Activated naive CD4-positive, alpha-beta T cell treated with anti-CD3 and anti-CD28 coated beads, Interleukin-2, amount 50 U/mL, for 72 hours (primary cell): ENCODE results near the gene GAMT. TPM values are rescaled to one million over a fixed set of nuclear protein-coding genes. Genes with fewer than 3 reads are reported as not detected.

Experiments used
- ATAC-seq, 2 donors: fragments of 150-1000 bp; cut with Tn5 transposase; 2 replicates each; pipeline ENCODE4 v1.10.0; 2021; ENCODE audit warnings: mild to moderate bottlenecking in 2 of 2, moderate library complexity in 2 of 2
- DNase-seq, 2 donors: peaks; one replicate each; pipeline ENCODE4 v3.0.0; 2021 to 2022; ENCODE audit warnings: low spot score in 2 of 2
- H3K27ac Mint-ChIP-seq, 2 donors: one replicate each; pipeline ENCODE4 v1.8.0; 2022; ENCODE audit warnings: mild to moderate bottlenecking in 2 of 2, mixed read lengths in 2 of 2
- H3K36me3 Mint-ChIP-seq, 2 donors: one replicate each; pipeline ENCODE4 v1.8.0; 2022; ENCODE audit warnings: mixed read lengths in 2 of 2
- H3K9me3 Mint-ChIP-seq, 2 donors: one replicate each; pipeline ENCODE4 v1.8.0; 2022; ENCODE audit warnings: mixed read lengths in 2 of 2
- total RNA-seq, 2 donors: library from RNA; stranded (reverse); gene quantifications; one replicate each; pipeline ENCODE4 v1.2.3, GENCODE V29; 2022

Gene GAMT
- total RNA-seq, 2 donors from 2014 or later: 4.2 to 30.2 TPM

- no peak for DNase-seq
- Mint-ChIP-seq H3K9me3 (no peaks in the 10 kb centered on the region), H3K36me3 (no peaks in the 10 kb centered on the region), H3K27ac (peak overlapping the region in 1 of 2 donors; percentile 65)
- ATAC-seq: no peak
Observed at GRCh38 chr19:1373534-1374249, 27.6 kb downstream of the GAMT start.

DNA sequence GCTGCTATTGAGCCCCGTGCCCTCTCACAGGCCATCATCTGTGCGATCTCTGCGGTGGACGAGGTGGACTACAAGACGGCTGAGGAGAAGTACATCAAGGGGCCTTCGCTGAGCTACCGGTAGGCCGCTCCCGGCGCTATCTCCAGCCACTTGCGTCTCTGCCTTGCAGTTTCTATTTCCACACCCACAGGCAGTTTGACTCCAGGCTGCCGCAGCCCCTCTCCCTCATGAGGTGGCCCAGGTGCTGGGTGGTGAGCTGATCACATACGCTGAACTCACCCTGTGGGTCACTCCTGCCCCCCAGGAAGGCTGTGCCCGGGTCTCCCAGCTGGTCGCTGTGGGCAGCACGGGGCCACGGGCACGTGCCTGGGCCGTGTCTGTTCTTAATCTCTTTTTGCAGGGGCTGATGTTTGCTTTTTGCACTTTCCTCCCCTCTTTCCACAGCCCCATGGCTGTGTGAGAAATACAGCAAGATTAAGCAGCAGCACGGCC is 28.3 kb downstream of the GAMT start:
- H3K36me3 Mint-ChIP-seq: no peaks in the 10 kb centered on the region

DNA sequence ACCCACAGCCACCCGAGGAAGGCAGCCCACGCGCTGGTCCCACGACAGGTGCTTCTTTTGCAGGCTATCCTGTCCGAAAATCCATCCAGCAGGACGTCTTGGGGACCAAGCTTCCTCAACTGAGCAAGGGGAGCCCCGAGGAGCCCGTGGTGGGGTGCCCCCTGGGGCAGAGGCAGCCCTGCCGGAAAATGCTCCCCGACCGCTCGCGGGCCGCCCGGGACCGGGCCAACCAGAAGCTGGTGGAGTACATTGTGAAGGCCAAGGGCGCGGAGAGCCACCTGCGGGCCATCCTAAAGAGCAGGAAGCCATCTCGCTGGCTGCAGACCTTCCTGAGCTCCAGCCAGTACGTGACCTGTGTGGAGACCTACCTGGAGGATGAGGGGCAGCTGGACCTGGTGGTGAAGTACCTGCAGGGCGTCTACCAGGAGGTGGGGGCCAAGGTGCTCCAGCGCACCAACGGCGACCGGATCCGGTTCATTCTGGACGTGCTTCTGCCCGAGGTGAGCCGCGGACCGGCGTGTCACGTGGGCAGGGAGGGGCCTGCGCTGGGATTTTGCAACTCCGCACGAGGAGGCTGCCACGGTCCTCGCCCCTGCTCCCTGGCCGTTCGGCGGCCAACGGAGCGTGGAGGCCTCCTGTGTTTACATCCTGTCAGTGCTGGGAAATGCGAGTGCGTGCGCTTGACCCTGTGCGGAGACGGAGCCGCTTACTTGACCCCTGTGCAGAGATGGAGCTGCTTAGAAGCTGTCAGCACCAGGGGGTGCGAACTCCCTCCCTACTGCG is 30.6 kb downstream of the GAMT start:
- no peaks in the 10 kb centered on the region for H3K9me3 Mint-ChIP-seq
- DNase-seq: no peak
- no peaks in the 10 kb centered on the region for H3K36me3 Mint-ChIP-seq
- ATAC-seq: no peak
- no peak overlapping the region for H3K27ac Mint-ChIP-seq

More for the DNA sequence above, 28.3 kb downstream of the GAMT start:
- no peak for DNase-seq
- Mint-ChIP-seq H3K9me3 (no peaks in the 10 kb centered on the region), H3K27ac (peak overlapping the region in 1 of 2 donors; percentile 65)
- no peak for ATAC-seq

DNA sequence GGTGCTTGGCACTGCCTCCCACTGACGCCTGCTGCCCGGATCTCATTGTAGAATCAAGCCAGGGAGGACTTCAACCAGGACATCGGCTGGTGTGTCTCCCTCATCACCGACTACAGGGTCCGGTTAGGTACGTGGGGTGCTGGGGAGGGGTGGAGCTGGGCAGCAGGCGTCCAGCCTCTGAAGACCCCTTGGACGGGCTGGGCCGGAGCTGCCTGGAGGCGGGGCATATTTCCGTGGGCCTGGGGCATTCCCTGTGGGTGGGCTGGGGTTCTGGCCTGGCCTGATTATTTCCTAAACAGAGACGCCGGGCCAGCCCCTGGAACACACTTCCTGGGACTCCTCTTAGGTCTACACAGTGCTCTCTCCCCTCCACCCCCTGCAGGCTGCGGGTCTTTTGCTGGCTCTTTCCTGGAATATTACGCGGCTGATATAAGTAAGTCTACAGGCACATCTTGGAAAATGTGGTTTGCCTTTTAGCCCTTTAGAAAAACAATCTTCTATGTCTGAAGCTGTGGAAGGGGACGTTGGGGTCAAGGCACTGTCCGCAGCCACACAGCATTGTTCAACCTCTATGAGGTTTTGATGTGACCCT is 32.0 kb downstream of the GAMT start:
- ATAC-seq (no peak), DNase-seq (no peak)
- Mint-ChIP-seq H3K36me3 (no peaks in the 10 kb centered on the region), H3K27ac (no peak overlapping the region), H3K9me3 (no peaks in the 10 kb centered on the region)

- no peak overlapping the region for H3K27ac Mint-ChIP-seq
- no peak for ATAC-seq
- H3K36me3 Mint-ChIP-seq: peaks cover 4 to 5% of the 10 kb centered on the region in 2 donors
Observed at GRCh38 chr19:1366899-1367870, 34.2 kb downstream of the GAMT start.

GRCh38 chr19:1366296-1366695 is 35.0 kb downstream of the GAMT start:
- Mint-ChIP-seq H3K36me3 (peaks cover 8 to 10% of the 10 kb centered on the region in 2 donors), H3K9me3 (no peaks in the 10 kb centered on the region), H3K27ac (no peak overlapping the region)
- ATAC-seq: peak in 1 of 2 donors; percentile 35
- no peak for DNase-seq

More at GRCh38 chr19:1366899-1367870, 34.2 kb downstream of the GAMT start:
- H3K9me3 Mint-ChIP-seq: no peaks in the 10 kb centered on the region
- no peak for DNase-seq

DNA sequence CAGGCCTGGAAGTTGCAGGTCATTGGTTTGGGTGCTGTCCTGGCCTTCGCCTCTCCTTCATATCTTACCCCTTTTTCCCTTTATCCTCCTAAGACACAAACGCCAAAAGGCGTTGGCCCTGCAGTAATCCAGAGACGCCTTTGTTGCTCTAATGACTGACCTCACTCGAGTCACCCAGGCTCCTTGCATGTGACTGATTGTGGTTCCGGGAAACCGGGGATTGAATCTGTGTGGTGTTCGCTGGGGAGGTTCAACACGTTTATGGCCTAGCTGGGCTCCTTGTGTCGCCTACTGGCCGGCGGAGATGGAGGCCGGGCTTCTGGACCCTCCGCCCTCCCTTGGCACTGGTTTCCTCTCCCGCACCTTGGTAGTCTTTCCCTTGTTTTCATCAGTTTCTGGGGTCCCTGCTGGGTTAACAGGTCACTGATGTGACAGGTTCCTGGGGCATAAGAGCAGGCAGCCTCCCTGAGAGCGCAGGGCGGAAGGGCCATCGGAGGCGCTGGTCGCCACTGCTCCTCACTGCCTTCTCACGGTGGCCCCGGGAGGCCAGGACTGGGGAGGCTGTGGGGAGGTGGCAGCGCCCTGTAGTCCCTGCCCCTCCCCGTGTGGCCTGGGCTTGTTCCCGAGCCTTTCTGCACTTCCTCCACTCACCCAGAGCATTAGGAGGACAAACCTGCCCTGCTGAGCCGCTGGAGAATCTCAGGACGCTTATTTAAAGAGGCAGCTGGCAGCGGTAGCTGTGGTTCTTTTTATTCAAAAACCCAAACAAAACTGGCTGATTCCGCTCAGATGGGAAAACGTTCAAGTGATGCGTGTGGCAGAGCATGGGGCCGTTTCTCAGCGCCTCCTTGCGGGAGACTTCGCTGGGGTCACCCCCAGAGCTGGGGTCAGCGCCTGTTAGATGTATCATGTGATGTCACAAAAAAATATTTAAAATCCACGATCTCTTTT is 35.7 kb downstream of the GAMT start:
- DNase-seq: no peak
- Mint-ChIP-seq H3K9me3 (no peaks in the 10 kb centered on the region), H3K27ac (no peak overlapping the region), H3K36me3 (peaks cover 8 to 10% of the 10 kb centered on the region in 2 donors)
- no peak for ATAC-seq

DNA sequence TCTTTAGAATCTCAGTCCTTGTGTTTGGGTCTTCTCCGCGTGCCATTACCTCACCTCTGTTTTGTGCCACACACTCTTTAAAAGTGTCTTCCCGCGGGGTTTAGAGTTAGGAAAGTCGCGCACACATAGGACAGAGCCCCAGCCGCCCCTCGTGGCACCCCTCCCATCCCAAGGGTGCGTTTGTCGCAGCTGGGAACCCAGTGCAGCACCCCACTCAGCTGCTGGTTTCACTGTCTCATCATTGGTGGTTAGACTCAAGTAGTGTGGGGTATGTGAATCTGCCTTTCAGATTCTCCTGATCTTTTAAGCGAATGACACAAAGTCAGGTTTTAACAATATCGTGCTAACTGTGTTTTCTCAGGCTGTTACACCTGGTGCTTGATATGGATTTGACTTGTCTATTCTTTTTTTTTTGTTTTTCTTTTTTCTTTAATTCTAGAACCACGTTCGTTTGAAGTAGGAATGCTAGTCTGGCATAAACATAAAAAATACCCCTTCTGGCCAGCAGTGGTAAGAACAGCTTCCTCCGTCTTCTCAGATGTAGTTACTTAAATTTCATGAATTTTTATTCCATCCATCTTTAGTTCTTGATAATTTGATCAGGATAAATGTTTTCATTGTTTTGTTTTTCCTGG is 37.2 kb downstream of the GAMT start:
- DNase-seq (no peak), ATAC-seq (peak; percentile 73 to 86)
- Mint-ChIP-seq H3K27ac (peak overlapping the region in 1 of 2 donors; percentile 65), H3K36me3 (peaks cover 8 to 10% of the 10 kb centered on the region in 2 donors), H3K9me3 (no peaks in the 10 kb centered on the region)

DNA sequence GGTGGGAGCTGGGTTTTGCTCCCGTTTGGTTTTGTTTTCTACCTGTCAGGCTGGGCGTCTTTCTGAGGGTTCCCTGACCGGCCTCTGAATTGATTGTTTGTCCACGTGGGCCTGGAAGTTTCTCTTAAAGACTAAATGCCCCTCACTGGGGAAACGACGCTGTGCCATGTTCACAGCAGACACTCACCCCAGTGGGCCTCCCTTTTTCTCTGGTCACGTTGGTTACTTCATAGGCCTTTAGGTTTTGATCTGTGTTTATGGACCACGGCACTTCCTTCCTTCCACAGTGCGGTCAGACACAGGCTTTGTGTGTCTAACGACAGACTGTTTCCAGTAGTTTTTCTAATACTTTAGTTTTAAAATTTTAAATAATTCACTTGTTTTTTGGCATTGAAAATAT is 37.7 kb downstream of the GAMT start:
- Mint-ChIP-seq H3K36me3 (peaks cover 10 to 12% of the 10 kb centered on the region in 2 donors), H3K9me3 (no peaks in the 10 kb centered on the region), H3K27ac (peak overlapping the region; percentile 50 to 72)
- DNase-seq (no peak), ATAC-seq (peak; percentile 63)

GRCh38 chr19:1362387-1363257 is 38.7 kb downstream of the GAMT start:
- Mint-ChIP-seq H3K36me3 (peaks cover 12 to 22% of the 10 kb centered on the region in 2 donors), H3K9me3 (no peaks in the 10 kb centered on the region), H3K27ac (peak overlapping the region in 1 of 2 donors; percentile 50)
- DNase-seq (no peak), ATAC-seq (no peak)

GRCh38 chr19:1361601-1362386 is 39.5 kb downstream of the GAMT start:
- ATAC-seq: no peak
- no peak for DNase-seq
- Mint-ChIP-seq H3K36me3 (peaks cover 20 to 23% of the 10 kb centered on the region in 2 donors), H3K27ac (no peak overlapping the region), H3K9me3 (no peaks in the 10 kb centered on the region)

DNA sequence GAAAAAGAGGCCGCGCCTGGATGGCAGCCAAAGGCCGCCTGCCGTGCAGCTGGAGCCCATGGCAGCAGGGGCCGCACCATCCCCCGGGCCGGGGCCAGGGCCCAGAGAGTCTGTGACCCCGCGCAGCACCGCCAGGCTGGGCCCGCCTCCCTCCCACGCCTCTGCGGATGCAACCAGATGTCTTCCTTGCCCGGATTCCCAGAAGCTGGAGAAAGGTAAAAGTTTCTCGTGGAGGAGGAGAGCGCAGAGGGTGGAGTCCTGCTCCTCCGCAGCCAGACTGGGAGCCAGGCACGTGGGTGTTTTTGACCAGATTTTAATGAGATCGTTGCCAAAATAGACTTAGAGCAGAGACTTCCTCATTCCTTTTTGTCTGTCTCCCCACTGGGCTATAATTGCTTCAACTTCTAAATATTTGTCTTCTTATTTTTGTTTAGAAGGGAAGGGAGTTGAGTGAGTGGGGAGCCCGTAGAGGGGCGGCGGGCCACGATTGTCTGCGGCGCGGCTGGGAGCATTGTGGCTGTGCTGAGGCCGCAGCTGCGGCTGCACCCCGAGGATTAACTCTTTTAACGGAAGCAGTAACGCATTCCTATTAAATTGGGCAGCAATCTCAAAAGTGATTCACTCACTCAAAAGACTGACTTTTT is 40.4 kb downstream of the GAMT start:
- peaks cover 22 to 25% of the 10 kb centered on the region in 2 donors for H3K36me3 Mint-ChIP-seq
- DNase-seq: no peak
- no peak for ATAC-seq
- H3K9me3 Mint-ChIP-seq: no peaks in the 10 kb centered on the region
- H3K27ac Mint-ChIP-seq: no peak overlapping the region
